Measurements from ENCODE around the gene VWA8. TPM values are rescaled to one million over a fixed set of nuclear protein-coding genes. Genes with fewer than 3 reads are reported as not detected.

VWA8 gene
- total and polyA plus RNA-seq, 2 experiments from 2014 or later, result 6.3 to 24.6 TPM

GRCh38 chr13:41767801-41768200 is 193.1 kb downstream of the VWA8 start:
- Mint-ChIP-seq H3K4me3 (no peak overlapping the region), H3K9me3 (no peaks in the 10 kb centered on the region), H3K27ac (no peak overlapping the region), H3K27me3 (ENCODE audit: insufficient read depth, low read depth, poor library complexity) (peaks cover 2% of the 10 kb centered on the region), H3K4me1 (peaks cover 4% of the 10 kb centered on the region; the same call in 2 of the 3 replicates), H3K36me3 (ENCODE audit: low read depth) (no peaks in the 10 kb centered on the region)
- Histone ChIP-seq H3K4me1 (ENCODE audit: insufficient read depth) (no peaks in the 10 kb centered on the region), H3K27me3 (ENCODE audit: insufficient read depth) (no peaks in the 10 kb centered on the region), H2AFZ (no peak overlapping the region), H3K9me2 (ENCODE audit: insufficient read depth) (no peaks in the 10 kb centered on the region), H3K36me3 (ENCODE audit: insufficient read depth) (no peaks in the 10 kb centered on the region), H3K27ac (ENCODE audit: low read depth) (no peak overlapping the region), H3F3A (replicated peaks; ENCODE audit: low read depth) (no peaks in the 10 kb centered on the region), H3K4me2 (no peak overlapping the region), H3K4me3 (no peak overlapping the region), H3K79me2 (replicated peaks; ENCODE audit: insufficient read depth) (no peaks in the 10 kb centered on the region), H4K20me1 (replicated peaks; ENCODE audit: insufficient read depth) (no peaks in the 10 kb centered on the region)
- ATAC-seq (no peak), DNase-seq (ENCODE audit: low spot score) (no peak)
- no peak for TF ChIP-seq ZNF462 (CRISPR knock-in tag; IDR thresholded peaks at IDR 0.05)
- TF ChIP-seq, protein P1, sequence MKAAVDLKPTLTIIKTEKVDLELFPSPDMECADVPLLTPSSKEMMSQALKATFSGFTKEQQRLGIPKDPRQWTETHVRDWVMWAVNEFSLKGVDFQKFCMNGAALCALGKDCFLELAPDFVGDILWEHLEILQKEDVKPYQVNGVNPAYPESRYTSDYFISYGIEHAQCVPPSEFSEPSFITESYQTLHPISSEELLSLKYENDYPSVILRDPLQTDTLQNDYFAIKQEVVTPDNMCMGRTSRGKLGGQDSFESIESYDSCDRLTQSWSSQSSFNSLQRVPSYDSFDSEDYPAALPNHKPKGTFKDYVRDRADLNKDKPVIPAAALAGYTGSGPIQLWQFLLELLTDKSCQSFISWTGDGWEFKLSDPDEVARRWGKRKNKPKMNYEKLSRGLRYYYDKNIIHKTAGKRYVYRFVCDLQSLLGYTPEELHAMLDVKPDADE (IDR thresholded peaks at IDR 0.05), result no peak
- TF ChIP-seq CREB1 (CRISPR knock-in tag; IDR thresholded peaks at IDR 0.05; ENCODE audit: low read depth), result no peak
- no peak for TF ChIP-seq EZH2phosphoT487 (IDR thresholded peaks at IDR 0.05; ENCODE audit: unreplicated experiment)
- TF ChIP-seq, protein P2, sequence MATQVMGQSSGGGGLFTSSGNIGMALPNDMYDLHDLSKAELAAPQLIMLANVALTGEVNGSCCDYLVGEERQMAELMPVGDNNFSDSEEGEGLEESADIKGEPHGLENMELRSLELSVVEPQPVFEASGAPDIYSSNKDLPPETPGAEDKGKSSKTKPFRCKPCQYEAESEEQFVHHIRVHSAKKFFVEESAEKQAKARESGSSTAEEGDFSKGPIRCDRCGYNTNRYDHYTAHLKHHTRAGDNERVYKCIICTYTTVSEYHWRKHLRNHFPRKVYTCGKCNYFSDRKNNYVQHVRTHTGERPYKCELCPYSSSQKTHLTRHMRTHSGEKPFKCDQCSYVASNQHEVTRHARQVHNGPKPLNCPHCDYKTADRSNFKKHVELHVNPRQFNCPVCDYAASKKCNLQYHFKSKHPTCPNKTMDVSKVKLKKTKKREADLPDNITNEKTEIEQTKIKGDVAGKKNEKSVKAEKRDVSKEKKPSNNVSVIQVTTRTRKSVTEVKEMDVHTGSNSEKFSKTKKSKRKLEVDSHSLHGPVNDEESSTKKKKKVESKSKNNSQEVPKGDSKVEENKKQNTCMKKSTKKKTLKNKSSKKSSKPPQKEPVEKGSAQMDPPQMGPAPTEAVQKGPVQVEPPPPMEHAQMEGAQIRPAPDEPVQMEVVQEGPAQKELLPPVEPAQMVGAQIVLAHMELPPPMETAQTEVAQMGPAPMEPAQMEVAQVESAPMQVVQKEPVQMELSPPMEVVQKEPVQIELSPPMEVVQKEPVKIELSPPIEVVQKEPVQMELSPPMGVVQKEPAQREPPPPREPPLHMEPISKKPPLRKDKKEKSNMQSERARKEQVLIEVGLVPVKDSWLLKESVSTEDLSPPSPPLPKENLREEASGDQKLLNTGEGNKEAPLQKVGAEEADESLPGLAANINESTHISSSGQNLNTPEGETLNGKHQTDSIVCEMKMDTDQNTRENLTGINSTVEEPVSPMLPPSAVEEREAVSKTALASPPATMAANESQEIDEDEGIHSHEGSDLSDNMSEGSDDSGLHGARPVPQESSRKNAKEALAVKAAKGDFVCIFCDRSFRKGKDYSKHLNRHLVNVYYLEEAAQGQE (IDR thresholded peaks at IDR 0.05; ENCODE audit: unreplicated experiment), result no peak
- no peak for TF ChIP-seq EZH2 (IDR thresholded peaks at IDR 0.05; ENCODE audit: low read depth, unreplicated experiment)
- no peak for TF ChIP-seq NANOG (IDR thresholded peaks at IDR 0.05; ENCODE audit: borderline replicate concordance)
- TF ChIP-seq CTCF (conservative IDR thresholded peaks at IDR 0.05; ENCODE audit: low read depth in 2 of 2), result no peak
- no peak for TF ChIP-seq JUNB (IDR thresholded peaks at IDR 0.05; ENCODE audit: unreplicated experiment)
- no peak for TF ChIP-seq STAT1 (IDR thresholded peaks at IDR 0.05; ENCODE audit: unreplicated experiment)
- TF ChIP-seq ZNF331 (CRISPR knock-in tag; IDR thresholded peaks at IDR 0.05; ENCODE audit: low read depth), result no peak
- no peak for TF ChIP-seq ZNF114 (CRISPR knock-in tag; IDR thresholded peaks at IDR 0.05)
- TF ChIP-seq POLR2AphosphoS5 (IDR thresholded peaks at IDR 0.05; ENCODE audit: low read depth), result no peak

Measured in GM23338 (cell line).